ENCODE data around the gene EARS2. TPM values are rescaled to one million over a fixed set of nuclear protein-coding genes. Genes with fewer than 3 reads are reported as not detected.
"Not testable (repeated sequence)": the region's sequence is repeated elsewhere in the genome, so short reads cannot be mapped to it uniquely, and the experiment has no call there.

EARS2 gene
- total RNA-seq, 2 experiments from 2014 or later: 18.1 to 18.5 TPM

GRCh38 chr16:23495671-23496070 is 61.5 kb downstream of the EARS2 start:
- ChIA-PET CTCF (interaction anchor here (0.6 to 2.7 kb wide), 4 partner anchors 9 to 37 kb away, joined by 3 to 7 read pairs (median 4); no protein-coding TSS in a partner anchor), POLR2A (interaction anchor here (0.6 kb wide), 1 partner anchor 21 kb away, joined by 3 read pairs; no protein-coding TSS in a partner anchor)
- DNase-seq: no peak
- Mint-ChIP-seq H3K4me3 (no peak overlapping the region), H3K4me1 (peaks cover 31% of the 10 kb centered on the region), H3K27ac (peak overlapping the region; percentile 38), H3K9me3 (no peaks in the 10 kb centered on the region), H3K36me3 (ENCODE audit: low read depth) (peaks cover 31% of the 10 kb centered on the region), H3K27me3 (no peaks in the 10 kb centered on the region)

- Mint-ChIP-seq H3K27ac (no peak overlapping the region), H3K4me1 (peaks cover 20% of the 10 kb centered on the region), H3K27me3 (no peaks in the 10 kb centered on the region), H3K4me3 (no peak overlapping the region), H3K9me3 (no peaks in the 10 kb centered on the region), H3K36me3 (ENCODE audit: low read depth) (peaks cover 42% of the 10 kb centered on the region)
- POLR2A ChIA-PET: no interaction called here
- no peak for DNase-seq
- CTCF ChIA-PET: interaction anchor here (1.0 kb wide), 1 partner anchor 14 kb away, joined by 4 read pairs; no protein-coding TSS in a partner anchor
These were observed 63.0 kb downstream of the EARS2 start for GRCh38 chr16:23494188-23494587.

- H3K4me3 Mint-ChIP-seq: no peak overlapping the region
These were observed 65.4 kb downstream of the EARS2 start for GRCh38 chr16:23491490-23492391.

GRCh38 chr16:23486480-23486879 is 70.7 kb downstream of the EARS2 start:
- no peak overlapping the region for H3K4me3 Mint-ChIP-seq
- ChIA-PET CTCF (interaction anchor here (1.4 kb wide), 1 partner anchor 51 kb away, joined by 3 read pairs; no protein-coding TSS in a partner anchor), POLR2A (no interaction called here)
- DNase-seq: no peak
- H3K9me3 Mint-ChIP-seq: no peaks in the 10 kb centered on the region
- no peaks in the 10 kb centered on the region for H3K4me1 Mint-ChIP-seq
- no peak overlapping the region for H3K27ac Mint-ChIP-seq
- H3K36me3 Mint-ChIP-seq (ENCODE audit: low read depth): peaks cover 52% of the 10 kb centered on the region
- no peaks in the 10 kb centered on the region for H3K27me3 Mint-ChIP-seq

More at GRCh38 chr16:23491490-23492391, 65.4 kb downstream of the EARS2 start:
- peaks cover 5% of the 10 kb centered on the region for H3K4me1 Mint-ChIP-seq
- no peaks in the 10 kb centered on the region for H3K27me3 Mint-ChIP-seq
- CTCF ChIA-PET: interaction anchor here (0.7 kb wide), 1 partner anchor 8 kb away, joined by 3 read pairs; no protein-coding TSS in a partner anchor
- DNase-seq: no peak
- H3K9me3 Mint-ChIP-seq: no peaks in the 10 kb centered on the region
- POLR2A ChIA-PET: no interaction called here
- no peak overlapping the region for H3K27ac Mint-ChIP-seq
- H3K36me3 Mint-ChIP-seq (ENCODE audit: low read depth): peaks cover 44% of the 10 kb centered on the region

- POLR2A ChIA-PET: no interaction called here
- Mint-ChIP-seq H3K4me3 (no peak overlapping the region), H3K9me3 (no peaks in the 10 kb centered on the region), H3K4me1 (no peaks in the 10 kb centered on the region), H3K36me3 (ENCODE audit: low read depth) (peaks cover 53% of the 10 kb centered on the region), H3K27ac (no peak overlapping the region), H3K27me3 (no peaks in the 10 kb centered on the region)
- no peak for DNase-seq
- CTCF ChIA-PET: interaction anchor here (1.4 kb wide), 1 partner anchor 50 kb away, joined by 3 read pairs; no protein-coding TSS in a partner anchor
These were observed 71.3 kb downstream of the EARS2 start for GRCh38 chr16:23485841-23486240.

- ChIA-PET CTCF (interaction anchor here (0.8 to 1.4 kb wide), 3 partner anchors 15 to 49 kb away, joined by 3 to 4 read pairs (median 3); no protein-coding TSS in a partner anchor), POLR2A (no interaction called here)
- Mint-ChIP-seq H3K4me1 (no peaks in the 10 kb centered on the region), H3K27ac (no peak overlapping the region), H3K9me3 (no peaks in the 10 kb centered on the region), H3K4me3 (no peak overlapping the region), H3K36me3 (ENCODE audit: low read depth) (peaks cover 52% of the 10 kb centered on the region), H3K27me3 (no peaks in the 10 kb centered on the region)
- DNase-seq: no peak
These were observed 71.9 kb downstream of the EARS2 start for GRCh38 chr16:23485257-23485614.

- POLR2A ChIA-PET: no interaction called here
- H3K27ac Mint-ChIP-seq: no peak overlapping the region
- CTCF ChIA-PET: interaction anchor here (0.8 to 1.4 kb wide), 2 partner anchors 15 to 19 kb away, joined by 3 to 4 read pairs; no protein-coding TSS in a partner anchor
These were observed 72.5 kb downstream of the EARS2 start for GRCh38 chr16:23484510-23485256.

GRCh38 chr16:23483492-23483891 is 73.7 kb downstream of the EARS2 start:
- H3K27me3 Mint-ChIP-seq, H3K4me3 Mint-ChIP-seq, DNase-seq, H3K27ac Mint-ChIP-seq, H3K4me1 Mint-ChIP-seq, POLR2A ChIA-PET, CTCF ChIA-PET, H3K9me3 Mint-ChIP-seq: not testable (repeated sequence)
- H3K36me3 Mint-ChIP-seq (ENCODE audit: low read depth): peaks cover 58% of the 10 kb centered on the region

More at GRCh38 chr16:23484510-23485256, 72.5 kb downstream of the EARS2 start:
- DNase-seq: no peak
- Mint-ChIP-seq H3K27me3 (no peaks in the 10 kb centered on the region), H3K4me1 (no peaks in the 10 kb centered on the region), H3K36me3 (ENCODE audit: low read depth) (peaks cover 51% of the 10 kb centered on the region), H3K4me3 (no peak overlapping the region), H3K9me3 (no peaks in the 10 kb centered on the region)

GRCh38 chr16:23482778-23483177 is 74.4 kb downstream of the EARS2 start:
- DNase-seq: no peak
- H3K4me3 Mint-ChIP-seq: no peak overlapping the region
- no peaks in the 10 kb centered on the region for H3K4me1 Mint-ChIP-seq
- H3K27ac Mint-ChIP-seq: peak overlapping the region; percentile 74
- ChIA-PET POLR2A (no interaction called here), CTCF (interaction anchor here (1.0 kb wide), 3 partner anchors 8 to 33 kb away, joined by 3 read pairs; no protein-coding TSS in a partner anchor)
- no peaks in the 10 kb centered on the region for H3K9me3 Mint-ChIP-seq
- peaks cover 60% of the 10 kb centered on the region for H3K36me3 Mint-ChIP-seq (ENCODE audit: low read depth)
- no peaks in the 10 kb centered on the region for H3K27me3 Mint-ChIP-seq

- Mint-ChIP-seq H3K4me1 (no peaks in the 10 kb centered on the region), H3K4me3 (no peak overlapping the region), H3K27me3 (no peaks in the 10 kb centered on the region), H3K9me3 (no peaks in the 10 kb centered on the region), H3K27ac (no peak overlapping the region), H3K36me3 (ENCODE audit: low read depth) (peaks cover 55% of the 10 kb centered on the region)
- CTCF ChIA-PET: interaction anchor here (1.0 to 1.5 kb wide), 3 partner anchors 9 to 14 kb away, joined by 3 to 4 read pairs (median 3); no protein-coding TSS in a partner anchor
- no peak for DNase-seq
- POLR2A ChIA-PET: interaction anchor here (0.7 kb wide), 1 partner anchor 14 kb away, joined by 3 read pairs; no protein-coding TSS in a partner anchor
These were observed 76.9 kb downstream of the EARS2 start for GRCh38 chr16:23480257-23480656.

GRCh38 chr16:23479138-23479537 is 78.0 kb downstream of the EARS2 start:
- H3K4me3 Mint-ChIP-seq: no peak overlapping the region
- no peak overlapping the region for H3K27ac Mint-ChIP-seq
- H3K36me3 Mint-ChIP-seq (ENCODE audit: low read depth): peaks cover 52% of the 10 kb centered on the region
- H3K27me3 Mint-ChIP-seq: no peaks in the 10 kb centered on the region
- ChIA-PET CTCF (interaction anchor here (0.9 to 1.3 kb wide), 4 partner anchors 10 to 78 kb away, joined by 3 to 4 read pairs (median 3); partner anchors contain the start of genes EARS2 and UBFD1), POLR2A (no interaction called here)
- H3K4me1 Mint-ChIP-seq: no peaks in the 10 kb centered on the region
- DNase-seq: no peak
- no peaks in the 10 kb centered on the region for H3K9me3 Mint-ChIP-seq

GRCh38 chr16:23478566-23478965 is 78.6 kb downstream of the EARS2 start:
- no peaks in the 10 kb centered on the region for H3K4me1 Mint-ChIP-seq
- H3K36me3 Mint-ChIP-seq (ENCODE audit: low read depth): peaks cover 56% of the 10 kb centered on the region
- H3K4me3 Mint-ChIP-seq: no peak overlapping the region
- no peak for DNase-seq
- H3K27me3 Mint-ChIP-seq: no peaks in the 10 kb centered on the region
- ChIA-PET POLR2A (no interaction called here), CTCF (interaction anchor here (0.9 to 1.3 kb wide), 3 partner anchors 21 to 79 kb away, joined by 3 to 6 read pairs (median 3); partner anchors contain the start of genes EARS2 and UBFD1)
- H3K9me3 Mint-ChIP-seq: no peaks in the 10 kb centered on the region
- H3K27ac Mint-ChIP-seq: peak overlapping the region; percentile 9
